ENCODE data around the gene DLST.

DLST gene

GRCh38 chr14:74946659-74947281, 65.1 kb downstream of the DLST start:
- Histone ChIP-seq H3K9me3 (ENCODE audit: insufficient read depth, low read length) (no peaks in the 10 kb centered on the region), H3K9ac (ENCODE audit: low read length) (no peak overlapping the region), H4K20me1 (ENCODE audit: insufficient read depth, low read length) (no peaks in the 10 kb centered on the region), H3K4me2 (ENCODE audit: low read length) (peak overlapping the region; percentile 73; the same call in 1 of the 2 replicates), H3K79me2 (ENCODE audit: low read length) (no peaks in the 10 kb centered on the region), H3K36me3 (replicated peaks; ENCODE audit: low read depth, low read length) (no peaks in the 10 kb centered on the region), H3K4me3 (ENCODE audit: low read length) (no peak overlapping the region), H2AFZ (ENCODE audit: low read depth, low read length) (no peak overlapping the region), H3K27ac (ENCODE audit: low read length) (no peak overlapping the region), H3K4me1 (ENCODE audit: low read length) (peaks cover 32% of the 10 kb centered on the region), H3K27me3 (ENCODE audit: low read depth, low read length) (no peaks in the 10 kb centered on the region)
- TF ChIP-seq CTCF (IDR thresholded peaks at IDR 0.05; ENCODE audit: low read depth, low read length) (no peak), EZH2phosphoT487 (IDR thresholded peaks at IDR 0.05; ENCODE audit: low read depth) (no peak)

GRCh38 chr14:74947353-74948227, 65.9 kb downstream of the DLST start:
- no peaks in the 10 kb centered on the region for H3K9me3 ChIP-seq (ENCODE audit: insufficient read depth, low read length)
- no peak overlapping the region for H2AFZ ChIP-seq (ENCODE audit: low read depth, low read length)
- H3K36me3 ChIP-seq (replicated peaks; ENCODE audit: low read depth, low read length): no peaks in the 10 kb centered on the region
- H3K27ac ChIP-seq (ENCODE audit: low read length): no peak overlapping the region
- H3K4me1 ChIP-seq (ENCODE audit: low read length): peaks cover 23% of the 10 kb centered on the region
- H3K79me2 ChIP-seq (ENCODE audit: low read length): no peaks in the 10 kb centered on the region
- H4K20me1 ChIP-seq (ENCODE audit: insufficient read depth, low read length): no peaks in the 10 kb centered on the region
- no peak for TF ChIP-seq CTCF (IDR thresholded peaks at IDR 0.05; ENCODE audit: low read depth, low read length)
- TF ChIP-seq EZH2phosphoT487 (IDR thresholded peaks at IDR 0.05; ENCODE audit: low read depth): no peak
- H3K27me3 ChIP-seq (ENCODE audit: low read depth, low read length): no peaks in the 10 kb centered on the region
- H3K4me2 ChIP-seq (ENCODE audit: low read length): no peak overlapping the region
- H3K9ac ChIP-seq (ENCODE audit: low read length): no peak overlapping the region
- no peak overlapping the region for H3K4me3 ChIP-seq (ENCODE audit: low read length)

- Histone ChIP-seq H3K9me3 (ENCODE audit: insufficient read depth, low read length) (no peaks in the 10 kb centered on the region), H4K20me1 (ENCODE audit: insufficient read depth, low read length) (no peaks in the 10 kb centered on the region), H3K27me3 (ENCODE audit: low read depth, low read length) (no peaks in the 10 kb centered on the region), H3K27ac (ENCODE audit: low read length) (no peak overlapping the region), H3K36me3 (replicated peaks; ENCODE audit: low read depth, low read length) (no peaks in the 10 kb centered on the region), H3K4me3 (ENCODE audit: low read length) (no peak overlapping the region), H3K79me2 (ENCODE audit: low read length) (no peaks in the 10 kb centered on the region), H3K4me1 (ENCODE audit: low read length) (peaks cover 14% of the 10 kb centered on the region), H3K9ac (ENCODE audit: low read length) (no peak overlapping the region), H2AFZ (ENCODE audit: low read depth, low read length) (no peak overlapping the region), H3K4me2 (ENCODE audit: low read length) (no peak overlapping the region)
- TF ChIP-seq CTCF (IDR thresholded peaks at IDR 0.05; ENCODE audit: low read depth, low read length) (no peak), EZH2phosphoT487 (IDR thresholded peaks at IDR 0.05; ENCODE audit: low read depth) (no peak)
Measured at GRCh38 chr14:74948228-74949175, 66.8 kb downstream of the DLST start.
